H9 (cell line): ENCODE measurements around the gene GCAT. TPM values are rescaled to one million over a fixed set of nuclear protein-coding genes. Genes with fewer than 3 reads are reported as not detected.

Source experiments
- DNase-seq: peaks from one replicate; pipeline ENCODE4 v3.0.0-alpha.2; 2017
- H2AFZ ChIP-seq: one replicate; pipeline ENCODE4 v1.6.1; 2013; ENCODE audit warnings: mild to moderate bottlenecking, low read length, control low read depth, moderate library complexity
- H2AK5ac ChIP-seq: 2 replicates; pipeline ENCODE4 v1.6.1; 2013; ENCODE audit warnings: low read length, control low read depth, mixed read lengths; ENCODE audit not compliant: insufficient read length
- H2BK120ac ChIP-seq: one replicate; pipeline ENCODE4 v1.6.1; 2013; ENCODE audit warnings: low read depth, mild to moderate bottlenecking, low read length, control low read depth, inconsistent platforms; ENCODE audit not compliant: poor library complexity, severe bottlenecking
- H2BK12ac ChIP-seq: 2 replicates; pipeline ENCODE4 v1.6.1; 2013; ENCODE audit warnings: low read length, control low read depth, mixed read lengths, low read depth; ENCODE audit not compliant: insufficient read length
- H2BK15ac ChIP-seq: 2 replicates; pipeline ENCODE4 v1.6.1; 2013; ENCODE audit warnings: low read depth, low read length, control low read depth
- H2BK20ac ChIP-seq: one replicate; pipeline ENCODE4 v1.6.1; 2013; ENCODE audit warnings: low read depth, mild to moderate bottlenecking, low read length, control low read depth, inconsistent platforms; ENCODE audit not compliant: poor library complexity, severe bottlenecking
- H2BK5ac ChIP-seq: 2 replicates; pipeline ENCODE4 v1.6.1; 2013; ENCODE audit warnings: low read length, control low read depth, mixed read lengths; ENCODE audit not compliant: insufficient read length
- H3K14ac ChIP-seq: 2 replicates; pipeline ENCODE4 v1.6.1; 2013; ENCODE audit warnings: low read length, control low read depth; ENCODE audit not compliant: insufficient read depth
- H3K18ac ChIP-seq: 2 replicates; pipeline ENCODE4 v1.6.1; 2013; ENCODE audit warnings: low read depth, mild to moderate bottlenecking, mixed read lengths, low read length, control low read depth; ENCODE audit not compliant: insufficient read length
- H3K23ac ChIP-seq: 2 replicates; pipeline ENCODE4 v1.6.1; 2013; ENCODE audit warnings: low read length, control low read depth, mixed read lengths, low read depth; ENCODE audit not compliant: insufficient read length
- H3K23me2 ChIP-seq: 2 replicates; pipeline ENCODE4 v1.6.1; 2013; ENCODE audit warnings: low read depth, mild to moderate bottlenecking, mixed read lengths, low read length, control low read depth; ENCODE audit not compliant: insufficient read length, poor library complexity, severe bottlenecking
- H3K27ac ChIP-seq: 2 replicates; pipeline ENCODE4 v1.5.1; 2013; ENCODE audit warnings: low read length, control low read depth, mixed read lengths, low read depth; ENCODE audit not compliant: insufficient read length
- H3K27me3 ChIP-seq: 2 replicates; pipeline ENCODE4 v1.6.1; 2013; ENCODE audit warnings: low read length, control low read depth, inconsistent platforms; ENCODE audit not compliant: insufficient read depth
- H3K4ac ChIP-seq: 2 replicates; pipeline ENCODE4 v1.6.1; 2013; ENCODE audit warnings: low read depth, mild to moderate bottlenecking, control low read depth, inconsistent platforms, low read length, moderate library complexity
- H3K4me1 ChIP-seq: 2 replicates; pipeline ENCODE4 v1.6.1; 2013; ENCODE audit warnings: low read length, control low read depth, inconsistent platforms; ENCODE audit not compliant: insufficient read depth
- H3K4me2 ChIP-seq: 2 replicates; pipeline ENCODE4 v1.6.1; 2013; ENCODE audit warnings: low read length, control low read depth, mixed read lengths; ENCODE audit not compliant: insufficient read length, insufficient read depth
- H3K56ac ChIP-seq: 2 replicates; pipeline ENCODE4 v1.6.1; 2013; ENCODE audit warnings: low read depth, mild to moderate bottlenecking, mixed read lengths, low read length, control low read depth; ENCODE audit not compliant: insufficient read length
- H3K79me1 ChIP-seq: 2 replicates; pipeline ENCODE4 v1.6.1; 2013; ENCODE audit warnings: low read depth, mild to moderate bottlenecking, moderate library complexity, low read length, control low read depth, inconsistent platforms; ENCODE audit not compliant: insufficient read depth, poor library complexity, severe bottlenecking
- H3K79me2 ChIP-seq: 2 replicates; pipeline ENCODE4 v1.6.1; 2013; ENCODE audit warnings: low read length, control low read depth, inconsistent platforms; ENCODE audit not compliant: insufficient read depth
- H3K9ac ChIP-seq: 2 replicates; pipeline ENCODE4 v1.6.1; 2013; ENCODE audit warnings: low read length, control low read depth, mixed read lengths; ENCODE audit not compliant: insufficient read length; ENCODE audit errors: extremely low read depth
- H3K9me3 ChIP-seq: one replicate; pipeline ENCODE4 v1.6.1; 2013; ENCODE audit warnings: low read depth, low read length, inconsistent platforms; ENCODE audit not compliant: control insufficient read depth
- H3T11ph ChIP-seq: one replicate; pipeline ENCODE4 v1.6.1; 2013; ENCODE audit warnings: mild to moderate bottlenecking, low read length, control low read depth, inconsistent platforms
- H4K20me1 ChIP-seq: one replicate; pipeline ENCODE4 v1.6.1; 2013; ENCODE audit not compliant: control insufficient read depth, insufficient read length, insufficient read depth
- H4K5ac ChIP-seq: 2 replicates; pipeline ENCODE4 v1.6.1; 2013; ENCODE audit warnings: low read depth, mild to moderate bottlenecking, mixed read lengths, low read length, control low read depth; ENCODE audit not compliant: insufficient read length
- H4K8ac ChIP-seq: replicated peaks from 2 replicates; pipeline ENCODE4 v1.6.1; 2013; ENCODE audit warnings: low read length, control low read depth, mixed read lengths, low read depth; ENCODE audit not compliant: insufficient read length
- H4K91ac ChIP-seq: 2 replicates; pipeline ENCODE4 v1.6.1; 2013; ENCODE audit warnings: low read depth, mild to moderate bottlenecking, moderate library complexity, mixed read lengths, low read length, control low read depth; ENCODE audit not compliant: insufficient read length
- H3K27ac Mint-ChIP-seq, 3 experiments: 2 replicates in 2 of 3; 3 replicates in 1 of 3; pipeline ENCODE4 v1.8.0; 2020 to 2021; ENCODE audit warnings: mixed read lengths in 3 of 3, mild to moderate bottlenecking in 1 of 3, moderate library complexity in 1 of 3
- H3K27me3 Mint-ChIP-seq: 2 replicates; pipeline ENCODE4 v1.8.0; 2021; ENCODE audit warnings: low read depth, mild to moderate bottlenecking, moderate library complexity, mixed read lengths
- H3K36me3 Mint-ChIP-seq, 3 experiments: 2 replicates in 2 of 3; 3 replicates in 1 of 3; pipeline ENCODE4 v1.8.0; 2020 to 2021; ENCODE audit warnings: low read depth in 3 of 3, mixed read lengths in 3 of 3; ENCODE audit not compliant: insufficient read depth in 1 of 3
- H3K4me1 Mint-ChIP-seq, 2 experiments: 2 replicates each; pipeline ENCODE4 v1.8.0; 2020; ENCODE audit warnings: mixed read lengths in 2 of 2
- H3K4me3 Mint-ChIP-seq, 2 experiments: 2 replicates in 1 of 2; 3 replicates in 1 of 2; pipeline ENCODE4 v1.8.0; 2020 to 2021; ENCODE audit warnings: mild to moderate bottlenecking in 2 of 2, mixed read lengths in 2 of 2, moderate library complexity in 1 of 2
- H3K9me3 Mint-ChIP-seq, 2 experiments: 2 replicates in 1 of 2; 3 replicates in 1 of 2; pipeline ENCODE4 v1.8.0; 2020; ENCODE audit warnings: mild to moderate bottlenecking in 2 of 2, mixed read lengths in 2 of 2, moderate library complexity in 1 of 2
- WGBS: extraction: QIAGEN DNeasy Blood & Tissue Kit; methylation state at CpG from one replicate; pipeline ENCODE4 v1.1.7; 2013; ENCODE audit warnings: missing lambda C conversion rate, low lambda C conversion rate, mixed read lengths; ENCODE audit not compliant: insufficient read length; ENCODE audit errors: extremely low coverage; 5-methylcytosine and 5-hydroxymethylcytosine counted together
- total RNA-seq: library from RNA; stranded (reverse); gene quantifications from 2 replicates; pipeline ENCODE4 v1.2.1, GENCODE V29; 2021
- TF ChIP-seq, protein P1 (sequence below): fragments of 200-600 bp; sonication (generic); conservative IDR thresholded peaks from 3 replicates; pipeline ENCODE4 v1.8.0; 2021; ENCODE audit warnings: antibody characterized with exemption, mild to moderate bottlenecking

The GCAT gene
- total RNA-seq, 1 experiment from 2014 or later: 26.9 TPM

DNA sequence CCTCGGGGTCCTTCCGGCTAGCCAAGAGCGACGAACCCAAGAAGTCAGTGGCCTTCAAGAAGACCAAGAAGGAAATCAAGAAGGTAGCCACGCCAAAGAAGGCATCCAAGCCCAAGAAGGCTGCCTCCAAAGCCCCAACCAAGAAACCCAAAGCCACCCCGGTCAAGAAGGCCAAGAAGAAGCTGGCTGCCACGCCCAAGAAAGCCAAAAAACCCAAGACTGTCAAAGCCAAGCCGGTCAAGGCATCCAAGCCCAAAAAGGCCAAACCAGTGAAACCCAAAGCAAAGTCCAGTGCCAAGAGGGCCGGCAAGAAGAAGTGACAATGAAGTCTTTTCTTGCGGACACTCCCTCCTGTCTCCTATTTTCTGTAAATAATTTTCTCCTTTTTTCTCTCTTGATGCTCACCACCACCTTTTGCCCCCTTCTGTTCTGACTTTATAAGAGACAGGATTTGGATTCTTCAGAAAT is 1.9 kb upstream of the GCAT start:
- Histone ChIP-seq H3K9me3 (no peaks in the 10 kb centered on the region), H3K18ac (peak overlapping the region; percentile 72), H4K20me1 (no peaks in the 10 kb centered on the region), H3K4me2 (peak overlapping the region; percentile 87), H2BK20ac (no peak overlapping the region), H3K4me1 (no peaks in the 10 kb centered on the region; the same call in 1 of the 2 replicates), H3K56ac (no peak overlapping the region), H4K5ac (no peak overlapping the region), H4K8ac (no peak overlapping the region), H4K91ac (no peak overlapping the region), H2AFZ (no peak overlapping the region), H3K27ac (no peak overlapping the region), H2BK120ac (no peak overlapping the region), H3K79me2 (peaks cover 2% of the 10 kb centered on the region; the same call in 1 of the 2 replicates), H3K23me2 (peaks cover 54% of the 10 kb centered on the region), H2BK12ac (no peak overlapping the region), H2AK5ac (no peak overlapping the region), H2BK15ac (no peak overlapping the region), H2BK5ac (no peak overlapping the region), H3K14ac (no peak overlapping the region), H3K9ac (peak overlapping the region; percentile 65), H3K27me3 (peaks cover 13% of the 10 kb centered on the region; the same call in 1 of the 2 replicates), H3T11ph (no peak overlapping the region), H3K4ac (no peak overlapping the region), H3K23ac (no peak overlapping the region), H3K79me1 (peaks cover 2% of the 10 kb centered on the region)
- TF ChIP-seq, protein P1, sequence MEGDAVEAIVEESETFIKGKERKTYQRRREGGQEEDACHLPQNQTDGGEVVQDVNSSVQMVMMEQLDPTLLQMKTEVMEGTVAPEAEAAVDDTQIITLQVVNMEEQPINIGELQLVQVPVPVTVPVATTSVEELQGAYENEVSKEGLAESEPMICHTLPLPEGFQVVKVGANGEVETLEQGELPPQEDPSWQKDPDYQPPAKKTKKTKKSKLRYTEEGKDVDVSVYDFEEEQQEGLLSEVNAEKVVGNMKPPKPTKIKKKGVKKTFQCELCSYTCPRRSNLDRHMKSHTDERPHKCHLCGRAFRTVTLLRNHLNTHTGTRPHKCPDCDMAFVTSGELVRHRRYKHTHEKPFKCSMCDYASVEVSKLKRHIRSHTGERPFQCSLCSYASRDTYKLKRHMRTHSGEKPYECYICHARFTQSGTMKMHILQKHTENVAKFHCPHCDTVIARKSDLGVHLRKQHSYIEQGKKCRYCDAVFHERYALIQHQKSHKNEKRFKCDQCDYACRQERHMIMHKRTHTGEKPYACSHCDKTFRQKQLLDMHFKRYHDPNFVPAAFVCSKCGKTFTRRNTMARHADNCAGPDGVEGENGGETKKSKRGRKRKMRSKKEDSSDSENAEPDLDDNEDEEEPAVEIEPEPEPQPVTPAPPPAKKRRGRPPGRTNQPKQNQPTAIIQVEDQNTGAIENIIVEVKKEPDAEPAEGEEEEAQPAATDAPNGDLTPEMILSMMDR: no peak
- H3K36me3 Mint-ChIP-seq: peaks cover 0 to 4% (median 0%) of the 10 kb centered on the region in 3 experiments; a peak in 2 of 7 replicates
- H3K27ac Mint-ChIP-seq: no peak overlapping the region
- no CpG with 5 or more reads among the region's 10 CpGs for WGBS
- no peak for DNase-seq
- peak overlapping the region; percentile 81 to 93 for H3K4me3 Mint-ChIP-seq
- peaks cover 53% of the 10 kb centered on the region for H3K27me3 Mint-ChIP-seq
- peaks cover 35 to 43% of the 10 kb centered on the region in 2 experiments for H3K4me1 Mint-ChIP-seq
- H3K9me3 Mint-ChIP-seq: peaks cover 0 to 4% of the 10 kb centered on the region in 2 experiments; a peak in 3 of 5 replicates
